Suprapubic skin (tissue), 4 donors: Measurements from ENCODE around the gene MYO7A.

ENCODE experiments used
- CTCF ChIP-seq, 2 donors: fragments of 200-600 bp in 1 of 2; fragments of 450-650 bp in 1 of 2; sonication (generic) in 1 of 2; IDR thresholded peaks; one replicate each; pipeline ENCODE4 v1.5.1; 2016 to 2019; ENCODE audit warnings: antibody characterized with exemption in 2 of 2, mild to moderate bottlenecking in 1 of 2, moderate library complexity in 1 of 2
- EP300 ChIP-seq: sonication (generic); formaldehyde crosslinking; IDR thresholded peaks from one replicate; pipeline ENCODE4 v1.6.1; 2017; ENCODE audit warnings: antibody characterized with exemption
- POLR2AphosphoS5 ChIP-seq, 3 donors: sonication (generic); formaldehyde crosslinking; IDR thresholded peaks; one replicate each; pipeline ENCODE4 v1.6.1; 2017; ENCODE audit warnings: antibody characterized with exemption in 3 of 3

DNA sequence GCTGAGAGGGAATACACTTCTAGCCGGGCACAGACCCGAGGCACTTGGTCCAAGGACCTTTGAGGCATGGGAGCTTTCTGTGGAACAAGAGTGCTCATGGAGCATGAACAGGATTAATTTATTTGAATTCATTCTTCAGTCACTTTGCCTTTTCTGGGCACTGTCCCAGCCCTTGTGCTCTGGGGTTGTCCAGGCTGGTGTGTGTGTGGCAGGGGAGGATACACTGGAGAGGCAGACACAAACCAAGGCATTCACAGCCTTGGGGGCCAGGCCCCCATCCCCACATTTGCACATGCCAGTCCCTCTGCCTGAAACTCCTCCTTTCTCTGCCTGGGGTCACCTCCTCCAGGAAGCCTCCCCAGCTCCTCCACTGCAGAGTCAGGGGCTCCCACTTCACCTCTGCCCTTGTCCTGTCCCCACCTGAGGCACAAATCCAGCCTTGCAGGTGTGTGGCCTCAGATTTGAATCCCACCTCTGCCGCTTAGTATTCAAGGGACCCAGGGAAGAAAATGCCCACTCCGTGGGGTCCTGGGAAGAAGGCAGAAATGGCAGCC lies 55.5 kb downstream of the MYO7A start:
- TF ChIP-seq POLR2AphosphoS5 (IDR thresholded peaks at IDR 0.05): no peak
- no peak for TF ChIP-seq CTCF (IDR thresholded peaks at IDR 0.05)
- TF ChIP-seq EP300: no peak
